ENCODE results near the gene DOCK9. TPM values are rescaled to one million over a fixed set of nuclear protein-coding genes. Genes with fewer than 3 reads are reported as not detected.

The DOCK9 gene
- total and polyA plus RNA-seq, 2 donors (not counting 3 experiments of a cell fraction or from before 2014, with no cell fraction given): 147 to 323 TPM

GRCh38 chr13:98831236-98831635 lies 146.6 kb downstream of the DOCK9 start:
- no peak for DNase-seq (ENCODE audit: low read depth, low spot score)
- H3K4me3 ChIP-seq (replicated peaks in 1 of 3; ENCODE audit: insufficient read depth in 1 of 3, low read depth in 1 of 3, low read length in 3 of 3): no peak overlapping the region
- peaks cover 7% of the 10 kb centered on the region for H3K4me1 ChIP-seq (ENCODE audit: control insufficient read depth, extremely low read depth, insufficient read depth, low read length)
- H4K20me1 ChIP-seq (replicated peaks; ENCODE audit: control insufficient read depth, extremely low read depth, insufficient read depth, low read length): no peaks in the 10 kb centered on the region
- H3K9ac ChIP-seq (replicated peaks; ENCODE audit: extremely low read depth, insufficient read depth, low read length): no peak overlapping the region
- H3K27ac ChIP-seq (ENCODE audit: insufficient read depth, low read depth, low read length): no peak overlapping the region
- no peak for TF ChIP-seq GATA2 (IDR thresholded peaks at IDR 0.05; ENCODE audit: insufficient read depth, insufficient read length, low read depth, low read length)
- H3K27me3 ChIP-seq (ENCODE audit: control insufficient read depth in 2 of 2, insufficient read depth in 2 of 2, low read length in 2 of 2): no peaks in the 10 kb centered on the region
- BruUV-seq (replicated peaks): no TSS peak
- H3K4me2 ChIP-seq (ENCODE audit: insufficient read depth, low read length): no peak overlapping the region
- FAIRE-seq: no peak
- CTCF ChIA-PET: no interaction called here
- dilution Hi-C loops (cut with MboI; ENCODE audit: extremely low pct_ligation_motif_present, low sequenced_read_pairs): no loop called here
- no peaks in the 10 kb centered on the region for H3K79me2 ChIP-seq (ENCODE audit: control insufficient read depth, insufficient read depth, low read length)
- H3K9me1 ChIP-seq (replicated peaks; ENCODE audit: control insufficient read depth, extremely low read depth, insufficient read depth, low read length): no peaks in the 10 kb centered on the region
- POLR2A ChIA-PET: no interaction called here
- H3K9me3 ChIP-seq (replicated peaks; ENCODE audit: control insufficient read depth, insufficient read depth, low read length): no peaks in the 10 kb centered on the region
- intact Hi-C loops (cut with micrococcal nuclease): no loop called here
- H2AFZ ChIP-seq (ENCODE audit: low read depth, low read length): no peak overlapping the region
- peaks cover 36 to 38% of the 10 kb centered on the region in 2 experiments for H3K36me3 ChIP-seq (ENCODE audit: control insufficient read depth in 2 of 2, extremely low read depth in 1 of 2, insufficient read depth in 2 of 2, low read length in 2 of 2)

- TF ChIP-seq MAX (IDR thresholded peaks at IDR 0.05; ENCODE audit: insufficient read depth, insufficient read length): no peak
- no peak for TF ChIP-seq MYC (IDR thresholded peaks at IDR 0.05; ENCODE audit: low read depth, low read length)
- no peak for TF ChIP-seq POLR2A (IDR thresholded peaks at IDR 0.05; ENCODE audit: low read depth, low read length)
- no peak for TF ChIP-seq JUN (IDR thresholded peaks at IDR 0.05; ENCODE audit: borderline replicate concordance, insufficient read depth, insufficient read length, low read depth)
- no peak for TF ChIP-seq EZH2 (IDR thresholded peaks at IDR 0.05; ENCODE audit: borderline replicate concordance, low read depth, low read length, severe bottlenecking)
- Histone ChIP-seq H3K27me3 (ENCODE audit: control insufficient read depth in 2 of 2, insufficient read depth in 2 of 2, low read length in 2 of 2) (no peaks in the 10 kb centered on the region), H2AFZ (ENCODE audit: low read depth, low read length) (no peak overlapping the region), H3K9me1 (replicated peaks; ENCODE audit: control insufficient read depth, extremely low read depth, insufficient read depth, low read length) (no peaks in the 10 kb centered on the region), H3K79me2 (ENCODE audit: control insufficient read depth, insufficient read depth, low read length) (no peaks in the 10 kb centered on the region), H3K9me3 (replicated peaks; ENCODE audit: control insufficient read depth, insufficient read depth, low read length) (no peaks in the 10 kb centered on the region), H3K36me3 (ENCODE audit: control insufficient read depth in 2 of 2, extremely low read depth in 1 of 2, insufficient read depth in 2 of 2, low read length in 2 of 2) (peaks cover 34 to 36% of the 10 kb centered on the region in 2 experiments), H3K27ac (ENCODE audit: insufficient read depth, low read depth, low read length) (no peak overlapping the region), H3K4me3 (replicated peaks in 1 of 3; ENCODE audit: insufficient read depth in 1 of 3, low read depth in 1 of 3, low read length in 3 of 3) (no peak overlapping the region), H3K9ac (replicated peaks; ENCODE audit: extremely low read depth, insufficient read depth, low read length) (no peak overlapping the region), H4K20me1 (replicated peaks; ENCODE audit: control insufficient read depth, extremely low read depth, insufficient read depth, low read length) (no peaks in the 10 kb centered on the region), H3K4me1 (ENCODE audit: control insufficient read depth, extremely low read depth, insufficient read depth, low read length) (peaks cover 15% of the 10 kb centered on the region), H3K4me2 (ENCODE audit: insufficient read depth, low read length) (no peak overlapping the region)
- FAIRE-seq (no peak), DNase-seq (ENCODE audit: low read depth, low spot score) (no peak)
- intact Hi-C loops (cut with micrococcal nuclease): no loop called here
- BruUV-seq (replicated peaks): no TSS peak
- dilution Hi-C loops (cut with MboI; ENCODE audit: extremely low pct_ligation_motif_present, low sequenced_read_pairs): no loop called here
- CTCF ChIA-PET: interaction anchor here (1.3 to 2.5 kb wide), 2 partner anchors 11 to 13 kb away, joined by 6 to 17 read pairs; no protein-coding TSS in a partner anchor
- POLR2A ChIA-PET: no interaction called here
These were observed 148.3 kb downstream of the DOCK9 start for GRCh38 chr13:98829541-98829940.

Measured in endothelial cell of umbilical vein (primary cell).